ENCODE measurements around the gene CELA1. TPM values are rescaled to one million over a fixed set of nuclear protein-coding genes. Genes with fewer than 3 reads are reported as not detected.

Gene CELA1
- polyA plus RNA-seq, 1 of the 3 experiments (the other 2 are of a cell fraction): 0.05 TPM

DNA sequence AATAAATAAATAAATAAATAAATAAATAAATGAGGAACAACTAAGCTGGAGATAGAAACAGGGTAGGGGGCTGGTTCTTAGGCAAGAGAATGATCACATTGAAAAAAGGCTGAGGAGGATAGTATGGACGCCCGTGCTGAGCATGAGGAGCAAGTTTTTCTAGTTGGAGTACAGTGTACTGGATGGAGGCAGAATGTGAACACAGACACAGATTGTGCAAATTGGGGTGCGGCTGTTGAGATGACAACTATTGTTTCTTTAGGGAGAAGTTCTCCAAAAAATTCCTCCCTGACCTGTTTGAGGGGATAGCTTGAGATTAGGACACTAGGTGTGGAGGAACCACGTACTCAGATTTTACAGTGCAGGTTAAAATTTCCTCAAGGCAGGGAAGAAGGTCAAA is 21.5 kb downstream of the CELA1 start:
- no peak for DNase-seq
- H3K9ac ChIP-seq: no peak overlapping the region
- TF ChIP-seq POLR2AphosphoS5 (IDR thresholded peaks at IDR 0.05; ENCODE audit: low read depth, low read length) (no peak), TCF12 (IDR thresholded peaks at IDR 0.05) (no peak), GABPA (IDR thresholded peaks at IDR 0.05; ENCODE audit: low read depth) (no peak), CHD2 (IDR thresholded peaks at IDR 0.05; ENCODE audit: low read length, partially characterized antibody) (no peak), RXRA (IDR thresholded peaks at IDR 0.05; ENCODE audit: borderline replicate concordance, low read depth) (no peak), SMC3 (IDR thresholded peaks at IDR 0.05; ENCODE audit: low read depth, low read length) (no peak), EZH2phosphoT487 (IDR thresholded peaks at IDR 0.05; ENCODE audit: borderline replicate concordance, low read depth) (no peak), JUND (IDR thresholded peaks at IDR 0.05) (no peak), FOXM1 (IDR thresholded peaks at IDR 0.05; ENCODE audit: low read depth) (no peak)
- TF ChIP-seq, protein P1, sequence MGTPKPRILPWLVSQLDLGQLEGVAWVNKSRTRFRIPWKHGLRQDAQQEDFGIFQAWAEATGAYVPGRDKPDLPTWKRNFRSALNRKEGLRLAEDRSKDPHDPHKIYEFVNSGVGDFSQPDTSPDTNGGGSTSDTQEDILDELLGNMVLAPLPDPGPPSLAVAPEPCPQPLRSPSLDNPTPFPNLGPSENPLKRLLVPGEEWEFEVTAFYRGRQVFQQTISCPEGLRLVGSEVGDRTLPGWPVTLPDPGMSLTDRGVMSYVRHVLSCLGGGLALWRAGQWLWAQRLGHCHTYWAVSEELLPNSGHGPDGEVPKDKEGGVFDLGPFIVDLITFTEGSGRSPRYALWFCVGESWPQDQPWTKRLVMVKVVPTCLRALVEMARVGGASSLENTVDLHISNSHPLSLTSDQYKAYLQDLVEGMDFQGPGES (IDR thresholded peaks at IDR 0.05; ENCODE audit: low read depth, low read length): no peak
- TF ChIP-seq, protein P2, sequence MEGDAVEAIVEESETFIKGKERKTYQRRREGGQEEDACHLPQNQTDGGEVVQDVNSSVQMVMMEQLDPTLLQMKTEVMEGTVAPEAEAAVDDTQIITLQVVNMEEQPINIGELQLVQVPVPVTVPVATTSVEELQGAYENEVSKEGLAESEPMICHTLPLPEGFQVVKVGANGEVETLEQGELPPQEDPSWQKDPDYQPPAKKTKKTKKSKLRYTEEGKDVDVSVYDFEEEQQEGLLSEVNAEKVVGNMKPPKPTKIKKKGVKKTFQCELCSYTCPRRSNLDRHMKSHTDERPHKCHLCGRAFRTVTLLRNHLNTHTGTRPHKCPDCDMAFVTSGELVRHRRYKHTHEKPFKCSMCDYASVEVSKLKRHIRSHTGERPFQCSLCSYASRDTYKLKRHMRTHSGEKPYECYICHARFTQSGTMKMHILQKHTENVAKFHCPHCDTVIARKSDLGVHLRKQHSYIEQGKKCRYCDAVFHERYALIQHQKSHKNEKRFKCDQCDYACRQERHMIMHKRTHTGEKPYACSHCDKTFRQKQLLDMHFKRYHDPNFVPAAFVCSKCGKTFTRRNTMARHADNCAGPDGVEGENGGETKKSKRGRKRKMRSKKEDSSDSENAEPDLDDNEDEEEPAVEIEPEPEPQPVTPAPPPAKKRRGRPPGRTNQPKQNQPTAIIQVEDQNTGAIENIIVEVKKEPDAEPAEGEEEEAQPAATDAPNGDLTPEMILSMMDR (IDR thresholded peaks at IDR 0.05): no peak
- TF ChIP-seq, protein P3, sequence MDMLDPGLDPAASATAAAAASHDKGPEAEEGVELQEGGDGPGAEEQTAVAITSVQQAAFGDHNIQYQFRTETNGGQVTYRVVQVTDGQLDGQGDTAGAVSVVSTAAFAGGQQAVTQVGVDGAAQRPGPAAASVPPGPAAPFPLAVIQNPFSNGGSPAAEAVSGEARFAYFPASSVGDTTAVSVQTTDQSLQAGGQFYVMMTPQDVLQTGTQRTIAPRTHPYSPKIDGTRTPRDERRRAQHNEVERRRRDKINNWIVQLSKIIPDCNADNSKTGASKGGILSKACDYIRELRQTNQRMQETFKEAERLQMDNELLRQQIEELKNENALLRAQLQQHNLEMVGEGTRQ (IDR thresholded peaks at IDR 0.05; ENCODE audit: borderline replicate concordance, low read depth, low read length): no peak
- H3K27me3 ChIP-seq (ENCODE audit: insufficient read depth): no peaks in the 10 kb centered on the region
- peaks cover 0 to 2% of the 10 kb centered on the region in 2 experiments; a peak in 1 of 4 replicates for H3K4me1 ChIP-seq (ENCODE audit: control insufficient read depth in 1 of 2, insufficient read depth in 2 of 2, low read depth in 1 of 2, low read length in 1 of 2)
- no peak overlapping the region for H3K4me2 ChIP-seq
- H3K27ac ChIP-seq (ENCODE audit: low read depth in 2 of 2, low read length in 1 of 2): no peak overlapping the region
- H4K20me1 ChIP-seq (ENCODE audit: insufficient read depth): no peaks in the 10 kb centered on the region
- no peaks in the 10 kb centered on the region for H3K36me3 ChIP-seq (replicated peaks in 1 of 2; ENCODE audit: control insufficient read depth in 1 of 2, insufficient read depth in 2 of 2, low read length in 1 of 2)
- H2AFZ ChIP-seq (ENCODE audit: low read depth): no peak overlapping the region
- H3F3A ChIP-seq (replicated peaks; ENCODE audit: insufficient read depth): no peaks in the 10 kb centered on the region
- H3K9me2 ChIP-seq: no peaks in the 10 kb centered on the region
- CTCF ChIA-PET: interaction anchor here (2.2 kb wide), 1 partner anchor 16 kb away, joined by 7 read pairs; no protein-coding TSS in a partner anchor
- H3K9me3 ChIP-seq: no peaks in the 10 kb centered on the region
- no peaks in the 10 kb centered on the region for H3K79me2 ChIP-seq (ENCODE audit: insufficient read depth)
- POLR2A ChIA-PET: no interaction called here
- 94% methylated on average over 4 of the region's 4 CpGs for WGBS (ENCODE audit: low lambda C conversion rate)
- no peak overlapping the region for H3K4me3 ChIP-seq (ENCODE audit: low read depth in 2 of 2, low read length in 1 of 2)

Measured in SK-N-SH (cell line).